Neural cell (in vitro differentiated cells): ENCODE results near the gene FAM174C.

Experiments used
- MXI1 ChIP-seq: fragments of 450-650 bp; conservative IDR thresholded peaks from 2 replicates; pipeline ENCODE4 v1.6.1; 2014; ENCODE audit warnings: antibody characterized with exemption, mild to moderate bottlenecking; ENCODE audit not compliant: poor library complexity, severe bottlenecking
- POLR2AphosphoS5 ChIP-seq: IDR thresholded peaks from 2 replicates; pipeline ENCODE4 v1.6.1; 2012
- RAD21 ChIP-seq: fragments of 450-650 bp; conservative IDR thresholded peaks from 2 replicates; pipeline ENCODE4 v1.6.1; 2014; ENCODE audit warnings: antibody characterized with exemption, mild to moderate bottlenecking, moderate library complexity
- SMC3 ChIP-seq: fragments of 450-650 bp; conservative IDR thresholded peaks from 2 replicates; pipeline ENCODE4 v1.6.1; 2014; ENCODE audit warnings: antibody characterized with exemption, mild to moderate bottlenecking, moderate library complexity; ENCODE audit not compliant: poor library complexity
- TAF1 ChIP-seq: IDR thresholded peaks from 2 replicates; pipeline ENCODE4 v1.6.1; 2012; ENCODE audit warnings: low read depth
- TF ChIP-seq, protein P1 (sequence below): fragments of 450-650 bp; IDR thresholded peaks from 2 replicates; pipeline ENCODE4 v1.5.1; 2014; ENCODE audit warnings: antibody characterized with exemption, mild to moderate bottlenecking, moderate library complexity; ENCODE audit not compliant: poor library complexity, severe bottlenecking
- TF ChIP-seq, protein P2 (sequence below): IDR thresholded peaks from 2 replicates; pipeline ENCODE4 v1.6.1; 2012; ENCODE audit warnings: borderline replicate concordance

DNA sequence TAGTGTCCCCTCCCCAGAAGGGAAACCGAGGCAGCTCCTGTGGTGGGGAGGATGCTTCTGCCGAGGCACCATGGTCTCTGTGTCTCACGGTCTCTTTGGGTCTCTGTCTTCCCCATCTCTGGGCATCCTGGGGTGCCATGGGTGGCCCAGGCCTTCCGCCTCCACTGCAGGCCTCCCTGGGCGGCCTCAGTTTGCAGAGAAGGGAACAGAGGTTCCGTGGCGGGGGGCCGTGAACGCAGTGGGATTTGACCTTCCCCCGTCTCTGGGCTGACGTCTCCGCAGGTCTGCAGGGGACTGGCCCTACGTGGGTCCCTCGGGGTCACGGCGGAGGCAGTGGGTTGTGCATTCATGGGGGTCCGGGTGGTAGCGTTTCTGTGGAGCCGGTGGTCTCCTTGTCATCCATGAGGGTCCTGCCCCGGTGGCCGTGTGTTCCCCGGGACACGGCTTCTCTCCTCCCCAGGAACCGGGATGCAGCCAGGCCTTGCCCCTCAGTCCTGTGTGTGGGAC, 14.9 kb downstream of the FAM174C start:
- TF ChIP-seq, protein P1, sequence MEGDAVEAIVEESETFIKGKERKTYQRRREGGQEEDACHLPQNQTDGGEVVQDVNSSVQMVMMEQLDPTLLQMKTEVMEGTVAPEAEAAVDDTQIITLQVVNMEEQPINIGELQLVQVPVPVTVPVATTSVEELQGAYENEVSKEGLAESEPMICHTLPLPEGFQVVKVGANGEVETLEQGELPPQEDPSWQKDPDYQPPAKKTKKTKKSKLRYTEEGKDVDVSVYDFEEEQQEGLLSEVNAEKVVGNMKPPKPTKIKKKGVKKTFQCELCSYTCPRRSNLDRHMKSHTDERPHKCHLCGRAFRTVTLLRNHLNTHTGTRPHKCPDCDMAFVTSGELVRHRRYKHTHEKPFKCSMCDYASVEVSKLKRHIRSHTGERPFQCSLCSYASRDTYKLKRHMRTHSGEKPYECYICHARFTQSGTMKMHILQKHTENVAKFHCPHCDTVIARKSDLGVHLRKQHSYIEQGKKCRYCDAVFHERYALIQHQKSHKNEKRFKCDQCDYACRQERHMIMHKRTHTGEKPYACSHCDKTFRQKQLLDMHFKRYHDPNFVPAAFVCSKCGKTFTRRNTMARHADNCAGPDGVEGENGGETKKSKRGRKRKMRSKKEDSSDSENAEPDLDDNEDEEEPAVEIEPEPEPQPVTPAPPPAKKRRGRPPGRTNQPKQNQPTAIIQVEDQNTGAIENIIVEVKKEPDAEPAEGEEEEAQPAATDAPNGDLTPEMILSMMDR, result no peak
- TF ChIP-seq MXI1, result no peak
- no peak for TF ChIP-seq SMC3
- TF ChIP-seq POLR2AphosphoS5, result no peak
- TF ChIP-seq, protein P2, sequence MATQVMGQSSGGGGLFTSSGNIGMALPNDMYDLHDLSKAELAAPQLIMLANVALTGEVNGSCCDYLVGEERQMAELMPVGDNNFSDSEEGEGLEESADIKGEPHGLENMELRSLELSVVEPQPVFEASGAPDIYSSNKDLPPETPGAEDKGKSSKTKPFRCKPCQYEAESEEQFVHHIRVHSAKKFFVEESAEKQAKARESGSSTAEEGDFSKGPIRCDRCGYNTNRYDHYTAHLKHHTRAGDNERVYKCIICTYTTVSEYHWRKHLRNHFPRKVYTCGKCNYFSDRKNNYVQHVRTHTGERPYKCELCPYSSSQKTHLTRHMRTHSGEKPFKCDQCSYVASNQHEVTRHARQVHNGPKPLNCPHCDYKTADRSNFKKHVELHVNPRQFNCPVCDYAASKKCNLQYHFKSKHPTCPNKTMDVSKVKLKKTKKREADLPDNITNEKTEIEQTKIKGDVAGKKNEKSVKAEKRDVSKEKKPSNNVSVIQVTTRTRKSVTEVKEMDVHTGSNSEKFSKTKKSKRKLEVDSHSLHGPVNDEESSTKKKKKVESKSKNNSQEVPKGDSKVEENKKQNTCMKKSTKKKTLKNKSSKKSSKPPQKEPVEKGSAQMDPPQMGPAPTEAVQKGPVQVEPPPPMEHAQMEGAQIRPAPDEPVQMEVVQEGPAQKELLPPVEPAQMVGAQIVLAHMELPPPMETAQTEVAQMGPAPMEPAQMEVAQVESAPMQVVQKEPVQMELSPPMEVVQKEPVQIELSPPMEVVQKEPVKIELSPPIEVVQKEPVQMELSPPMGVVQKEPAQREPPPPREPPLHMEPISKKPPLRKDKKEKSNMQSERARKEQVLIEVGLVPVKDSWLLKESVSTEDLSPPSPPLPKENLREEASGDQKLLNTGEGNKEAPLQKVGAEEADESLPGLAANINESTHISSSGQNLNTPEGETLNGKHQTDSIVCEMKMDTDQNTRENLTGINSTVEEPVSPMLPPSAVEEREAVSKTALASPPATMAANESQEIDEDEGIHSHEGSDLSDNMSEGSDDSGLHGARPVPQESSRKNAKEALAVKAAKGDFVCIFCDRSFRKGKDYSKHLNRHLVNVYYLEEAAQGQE, result no peak
- no peak for TF ChIP-seq RAD21
- TF ChIP-seq TAF1, result no peak
